ENCODE measurements around the gene TRHDE. TPM values are rescaled to one million over a fixed set of nuclear protein-coding genes. Genes with fewer than 3 reads are reported as not detected.

Gene TRHDE
- total RNA-seq, 1 experiment from 2014 or later, result 5.5 TPM

DNA sequence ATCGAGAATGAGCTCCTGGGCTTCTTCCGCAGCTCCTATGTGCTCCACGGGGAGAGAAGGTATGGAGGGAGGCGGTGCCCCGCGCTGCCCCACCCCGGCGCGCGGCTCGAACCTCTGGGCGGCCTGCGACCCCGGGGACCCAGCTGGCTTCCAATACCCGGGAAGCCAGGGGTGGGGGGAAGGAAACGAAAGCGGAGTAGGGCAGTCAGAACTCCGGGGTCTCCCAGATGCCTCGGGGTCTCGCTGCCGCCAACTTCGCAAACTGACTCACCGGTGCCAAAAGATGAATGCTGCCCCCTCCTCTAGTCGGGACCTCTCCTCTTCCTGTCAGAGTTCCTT is 1.3 kb downstream of the TRHDE start:
- H3K27me3 Mint-ChIP-seq (ENCODE audit: low read depth), result peaks cover 57% of the 10 kb centered on the region
- CTCF ChIA-PET, result interaction anchor here (0.6 to 3.1 kb wide), 4 partner anchors 9 to 399 kb away, joined by 4 to 10 read pairs (median 8); no protein-coding TSS in a partner anchor
- peak; percentile 14 for DNase-seq (ENCODE audit: low spot score)
- ATAC-seq, result peak; percentile 6; the same call in 1 of the 2 replicates
- H3K27ac Mint-ChIP-seq, result no peak overlapping the region
- POLR2A ChIA-PET, result no interaction called here
- TF ChIP-seq CREM (CRISPR knock-in tag; IDR thresholded peaks at IDR 0.05), result no peak
- TF ChIP-seq FOXK1 (CRISPR knock-in tag; IDR thresholded peaks at IDR 0.05), result no peak
- TF ChIP-seq, protein P1, sequence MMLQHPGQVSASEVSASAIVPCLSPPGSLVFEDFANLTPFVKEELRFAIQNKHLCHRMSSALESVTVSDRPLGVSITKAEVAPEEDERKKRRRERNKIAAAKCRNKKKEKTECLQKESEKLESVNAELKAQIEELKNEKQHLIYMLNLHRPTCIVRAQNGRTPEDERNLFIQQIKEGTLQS (CRISPR knock-in tag; conservative IDR thresholded peaks at IDR 0.05), result no peak
- TF ChIP-seq MXD4 (CRISPR knock-in tag; IDR thresholded peaks at IDR 0.05; ENCODE audit: borderline replicate concordance), result no peak
- TF ChIP-seq, protein P2, sequence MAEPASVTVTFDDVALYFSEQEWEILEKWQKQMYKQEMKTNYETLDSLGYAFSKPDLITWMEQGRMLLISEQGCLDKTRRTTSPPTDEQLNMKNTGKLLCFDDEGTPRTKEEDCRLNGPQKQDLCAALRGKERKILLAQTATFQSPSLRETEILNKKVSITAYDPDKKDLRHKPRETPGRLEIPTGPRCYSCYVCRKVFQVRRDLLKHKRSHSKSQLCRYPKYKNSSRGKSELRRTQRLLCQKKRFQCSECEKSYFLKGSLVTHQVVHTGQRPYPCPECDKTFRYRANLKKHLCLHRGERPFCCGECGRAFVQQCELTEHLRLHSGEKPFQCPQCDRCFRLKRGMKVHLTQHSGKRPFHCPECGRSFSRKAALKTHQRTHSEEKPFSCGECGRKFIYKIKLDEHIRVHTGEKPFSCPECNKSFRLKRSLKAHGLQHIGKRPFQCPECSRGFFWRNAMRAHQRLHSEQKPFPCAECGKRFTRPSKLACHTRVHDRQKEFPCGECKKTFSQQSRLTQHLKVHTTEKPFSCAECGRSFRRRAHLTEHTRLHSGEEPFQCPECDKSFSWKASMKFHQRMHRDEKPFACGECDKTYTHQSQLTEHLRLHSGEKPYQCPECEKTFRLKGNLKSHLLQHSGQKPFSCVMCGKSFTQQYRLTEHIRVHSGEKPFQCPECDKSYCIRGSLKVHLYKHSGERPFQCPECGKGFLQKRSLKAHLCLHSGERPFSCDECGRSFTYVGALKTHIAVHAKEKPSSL (CRISPR knock-in tag; conservative IDR thresholded peaks at IDR 0.05), result no peak
- H3K4me3 Mint-ChIP-seq, result peak overlapping the region; percentile 92
- no peaks in the 10 kb centered on the region for H3K36me3 Mint-ChIP-seq
- H3K4me1 Mint-ChIP-seq, result peaks cover 40% of the 10 kb centered on the region
- no peaks in the 10 kb centered on the region for H3K9me3 Mint-ChIP-seq

DNA sequence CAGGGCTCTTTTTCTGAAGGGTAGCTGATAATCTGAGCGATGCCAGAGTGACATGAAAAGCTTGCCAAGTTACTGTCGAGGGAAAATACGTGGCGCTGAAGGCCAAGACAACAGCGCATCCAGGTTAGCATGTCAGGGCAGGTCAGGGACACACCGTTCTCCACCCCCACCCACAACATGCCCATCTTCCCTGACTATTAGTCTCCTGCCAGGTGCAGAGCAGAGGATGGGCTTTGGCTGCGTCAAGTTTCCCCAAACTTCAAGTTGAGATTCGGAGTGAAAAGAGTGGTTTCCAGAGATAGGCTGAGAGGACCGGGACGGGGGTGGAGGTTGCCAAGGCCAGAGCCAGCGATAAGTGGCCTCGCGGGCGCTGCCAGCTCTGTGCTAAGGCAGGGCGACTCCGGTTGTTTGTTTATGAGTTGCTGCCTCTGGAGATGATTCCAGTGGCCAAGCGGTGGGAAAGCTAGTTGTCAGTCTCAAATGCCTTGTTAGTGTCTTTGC is 1.7 kb downstream of the TRHDE start:
- Mint-ChIP-seq H3K4me1 (peaks cover 39% of the 10 kb centered on the region), H3K27me3 (ENCODE audit: low read depth) (peaks cover 57% of the 10 kb centered on the region), H3K9me3 (no peaks in the 10 kb centered on the region), H3K27ac (no peak overlapping the region), H3K4me3 (peak overlapping the region; percentile 92), H3K36me3 (no peaks in the 10 kb centered on the region)
- ChIA-PET CTCF (interaction anchor here (0.6 to 3.1 kb wide), 5 partner anchors 8 to 399 kb away, joined by 4 to 10 read pairs (median 8); no protein-coding TSS in a partner anchor), POLR2A (no interaction called here)
- 0 out of 2 replicates have a peak, but pooled peaks have one; percentile 39 for TF ChIP-seq MYBL2 (CRISPR knock-in tag; IDR thresholded peaks at IDR 0.05)
- TF ChIP-seq ZNF416 (CRISPR knock-in tag; IDR thresholded peaks at IDR 0.05), result no peak
- TF ChIP-seq TEAD4 (CRISPR knock-in tag; IDR thresholded peaks at IDR 0.05), result no peak
- TF ChIP-seq FOXK1 (CRISPR knock-in tag; IDR thresholded peaks at IDR 0.05), result no peak
- ATAC-seq, result peak; percentile 1; the same call in 1 of the 2 replicates
- no peak for DNase-seq (ENCODE audit: low spot score)

DNA sequence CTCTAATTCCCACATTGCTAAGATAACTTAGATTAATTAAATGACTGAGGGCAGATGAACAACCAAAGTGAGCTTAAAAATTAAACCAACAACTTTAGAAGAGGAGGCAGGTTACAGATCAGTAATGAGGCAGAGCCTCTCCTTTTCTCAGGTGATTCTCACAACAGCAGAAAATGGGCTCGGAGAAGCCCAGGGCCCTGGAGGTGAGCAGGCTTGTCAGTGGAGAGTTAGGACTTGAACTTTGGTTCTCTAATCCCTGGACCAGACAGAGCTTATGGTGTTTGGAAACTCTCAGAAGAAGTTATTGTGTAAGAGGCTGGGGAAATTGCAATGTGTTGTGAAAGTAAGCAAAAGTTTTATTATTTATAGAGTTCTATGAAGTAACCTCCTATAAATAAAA is 2.8 kb downstream of the TRHDE start:
- CTCF ChIA-PET, result interaction anchor here (0.9 kb wide), 1 partner anchor 14 kb away, joined by 3 read pairs; no protein-coding TSS in a partner anchor
- ATAC-seq (no peak), DNase-seq (ENCODE audit: low spot score) (no peak)
- Mint-ChIP-seq H3K36me3 (no peaks in the 10 kb centered on the region), H3K27ac (no peak overlapping the region), H3K27me3 (ENCODE audit: low read depth) (peaks cover 56% of the 10 kb centered on the region), H3K9me3 (no peaks in the 10 kb centered on the region), H3K4me1 (peaks cover 31% of the 10 kb centered on the region), H3K4me3 (0 out of 2 replicates have a peak overlapping the region, but pooled peaks have one; percentile 1)
- POLR2A ChIA-PET, result no interaction called here
- TF ChIP-seq, protein P3, sequence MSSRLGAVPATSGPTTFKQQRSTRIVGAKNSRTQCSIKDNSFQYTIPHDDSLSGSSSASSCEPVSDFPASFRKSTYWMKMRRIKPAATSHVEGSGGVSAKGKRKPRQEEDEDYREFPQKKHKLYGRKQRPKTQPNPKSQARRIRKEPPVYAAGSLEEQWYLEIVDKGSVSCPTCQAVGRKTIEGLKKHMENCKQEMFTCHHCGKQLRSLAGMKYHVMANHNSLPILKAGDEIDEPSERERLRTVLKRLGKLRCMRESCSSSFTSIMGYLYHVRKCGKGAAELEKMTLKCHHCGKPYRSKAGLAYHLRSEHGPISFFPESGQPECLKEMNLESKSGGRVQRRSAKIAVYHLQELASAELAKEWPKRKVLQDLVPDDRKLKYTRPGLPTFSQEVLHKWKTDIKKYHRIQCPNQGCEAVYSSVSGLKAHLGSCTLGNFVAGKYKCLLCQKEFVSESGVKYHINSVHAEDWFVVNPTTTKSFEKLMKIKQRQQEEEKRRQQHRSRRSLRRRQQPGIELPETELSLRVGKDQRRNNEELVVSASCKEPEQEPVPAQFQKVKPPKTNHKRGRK (CRISPR knock-in tag; IDR thresholded peaks at IDR 0.05; ENCODE audit: borderline replicate concordance), result no peak
- TF ChIP-seq NFATC4 (CRISPR knock-in tag; IDR thresholded peaks at IDR 0.05) (no peak), ATF1 (CRISPR knock-in tag; IDR thresholded peaks at IDR 0.05) (no peak), TCF7 (CRISPR knock-in tag; IDR thresholded peaks at IDR 0.05; ENCODE audit: low read depth) (no peak), GTF2I (CRISPR knock-in tag; conservative IDR thresholded peaks at IDR 0.05) (no peak), NFE2L1 (CRISPR knock-in tag; IDR thresholded peaks at IDR 0.05) (no peak), JUN (CRISPR knock-in tag; IDR thresholded peaks at IDR 0.05) (no peak), TEAD4 (CRISPR knock-in tag; IDR thresholded peaks at IDR 0.05) (no peak), RORB (CRISPR knock-in tag; IDR thresholded peaks at IDR 0.05) (no peak)
- TF ChIP-seq, protein P4, sequence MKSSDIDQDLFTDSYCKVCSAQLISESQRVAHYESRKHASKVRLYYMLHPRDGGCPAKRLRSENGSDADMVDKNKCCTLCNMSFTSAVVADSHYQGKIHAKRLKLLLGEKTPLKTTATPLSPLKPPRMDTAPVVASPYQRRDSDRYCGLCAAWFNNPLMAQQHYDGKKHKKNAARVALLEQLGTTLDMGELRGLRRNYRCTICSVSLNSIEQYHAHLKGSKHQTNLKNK (CRISPR knock-in tag; IDR thresholded peaks at IDR 0.05), result no peak
- TF ChIP-seq, protein P2 (CRISPR knock-in tag; conservative IDR thresholded peaks at IDR 0.05), result no peak
- TF ChIP-seq, protein P5, sequence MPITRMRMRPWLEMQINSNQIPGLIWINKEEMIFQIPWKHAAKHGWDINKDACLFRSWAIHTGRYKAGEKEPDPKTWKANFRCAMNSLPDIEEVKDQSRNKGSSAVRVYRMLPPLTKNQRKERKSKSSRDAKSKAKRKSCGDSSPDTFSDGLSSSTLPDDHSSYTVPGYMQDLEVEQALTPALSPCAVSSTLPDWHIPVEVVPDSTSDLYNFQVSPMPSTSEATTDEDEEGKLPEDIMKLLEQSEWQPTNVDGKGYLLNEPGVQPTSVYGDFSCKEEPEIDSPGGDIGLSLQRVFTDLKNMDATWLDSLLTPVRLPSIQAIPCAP (CRISPR knock-in tag; IDR thresholded peaks at IDR 0.05), result no peak
- TF ChIP-seq, protein P6, sequence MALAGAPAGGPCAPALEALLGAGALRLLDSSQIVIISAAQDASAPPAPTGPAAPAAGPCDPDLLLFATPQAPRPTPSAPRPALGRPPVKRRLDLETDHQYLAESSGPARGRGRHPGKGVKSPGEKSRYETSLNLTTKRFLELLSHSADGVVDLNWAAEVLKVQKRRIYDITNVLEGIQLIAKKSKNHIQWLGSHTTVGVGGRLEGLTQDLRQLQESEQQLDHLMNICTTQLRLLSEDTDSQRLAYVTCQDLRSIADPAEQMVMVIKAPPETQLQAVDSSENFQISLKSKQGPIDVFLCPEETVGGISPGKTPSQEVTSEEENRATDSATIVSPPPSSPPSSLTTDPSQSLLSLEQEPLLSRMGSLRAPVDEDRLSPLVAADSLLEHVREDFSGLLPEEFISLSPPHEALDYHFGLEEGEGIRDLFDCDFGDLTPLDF (CRISPR knock-in tag; IDR thresholded peaks at IDR 0.05), result no peak
- TF ChIP-seq, protein P7, sequence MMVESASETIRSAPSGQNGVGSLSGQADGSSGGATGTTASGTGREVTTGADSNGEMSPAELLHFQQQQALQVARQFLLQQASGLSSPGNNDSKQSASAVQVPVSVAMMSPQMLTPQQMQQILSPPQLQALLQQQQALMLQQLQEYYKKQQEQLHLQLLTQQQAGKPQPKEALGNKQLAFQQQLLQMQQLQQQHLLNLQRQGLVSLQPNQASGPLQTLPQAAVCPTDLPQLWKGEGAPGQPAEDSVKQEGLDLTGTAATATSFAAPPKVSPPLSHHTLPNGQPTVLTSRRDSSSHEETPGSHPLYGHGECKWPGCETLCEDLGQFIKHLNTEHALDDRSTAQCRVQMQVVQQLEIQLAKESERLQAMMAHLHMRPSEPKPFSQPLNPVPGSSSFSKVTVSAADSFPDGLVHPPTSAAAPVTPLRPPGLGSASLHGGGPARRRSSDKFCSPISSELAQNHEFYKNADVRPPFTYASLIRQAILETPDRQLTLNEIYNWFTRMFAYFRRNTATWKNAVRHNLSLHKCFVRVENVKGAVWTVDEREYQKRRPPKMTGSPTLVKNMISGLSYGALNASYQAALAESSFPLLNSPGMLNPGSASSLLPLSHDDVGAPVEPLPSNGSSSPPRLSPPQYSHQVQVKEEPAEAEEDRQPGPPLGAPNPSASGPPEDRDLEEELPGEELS (CRISPR knock-in tag; IDR thresholded peaks at IDR 0.05), result no peak
